HG02610 (cell line): ENCODE data around the gene CHDH.

Experiments
- ATAC-seq: cut with Tn5 transposase; IDR thresholded peaks from one replicate; pipeline ENCODE4 v1.9.1; 2021; ENCODE audit warnings: mild to moderate bottlenecking, moderate library complexity; ENCODE audit not compliant: unreplicated experiment

The CHDH gene

GRCh38 chr3:53846134-53846850 is at the start of gene CHDH, which contains the start of gene IL17RB:
Gene CHDH, minus strand, starts transcription at chr3:53846419. Its CDS starts 22,411 bp downstream, at chr3:53824008.
Gene IL17RB, plus strand, starts transcription at chr3:53846568. Its CDS starts 21 bp downstream, at chr3:53846589.
- no peak for ATAC-seq

- ATAC-seq, result no peak
Observed at GRCh38 chr3:53892286-53892637, 46.0 kb upstream of the CHDH start.

- peak; percentile 96 for ATAC-seq
Observed at GRCh38 chr3:53891497-53892285, 45.5 kb upstream of the CHDH start, which contains the start of gene SELENOK. Gene SELENOK, minus strand, starts transcription at chr3:53891859.

- ATAC-seq, result no peak
Observed at GRCh38 chr3:53890726-53891475, 44.7 kb upstream of the CHDH start.

- no peak for ATAC-seq
Observed at GRCh38 chr3:53888232-53888631, 42.0 kb upstream of the CHDH start.

- no peak for ATAC-seq
Observed at GRCh38 chr3:53887446-53887845, 41.2 kb upstream of the CHDH start.

- peak; percentile 55 for ATAC-seq
Observed at GRCh38 chr3:53885239-53885638, 39.0 kb upstream of the CHDH start.

- no peak for ATAC-seq
Observed at GRCh38 chr3:53884623-53885022, 38.4 kb upstream of the CHDH start.

- ATAC-seq, result no peak
Observed at GRCh38 chr3:53883008-53883407, 36.8 kb upstream of the CHDH start.

GRCh38 chr3:53881691-53882593 is 35.7 kb upstream of the CHDH start, which contains the start of gene ACTR8:
Gene ACTR8, minus strand, starts transcription at chr3:53882152. Its CDS starts 51 bp downstream, at chr3:53882101.
- peak; percentile 84 for ATAC-seq

- no peak for ATAC-seq
Observed at GRCh38 chr3:53880396-53881345, 34.5 kb upstream of the CHDH start.

GRCh38 chr3:53865732-53866499 is 19.7 kb upstream of the CHDH start:
- no peak for ATAC-seq

GRCh38 chr3:53863145-53863544 is 16.9 kb upstream of the CHDH start:
- ATAC-seq, result no peak

- ATAC-seq, result no peak
Observed at GRCh38 chr3:53862241-53862640, 16.0 kb upstream of the CHDH start.

- no peak for ATAC-seq
Observed at GRCh38 chr3:53860196-53860595, 14.0 kb upstream of the CHDH start.

GRCh38 chr3:53859178-53859577 is 13.0 kb upstream of the CHDH start:
- ATAC-seq, result no peak

- ATAC-seq, result no peak
Observed at GRCh38 chr3:53858096-53858741, 12.0 kb upstream of the CHDH start.

- ATAC-seq, result no peak
Observed at GRCh38 chr3:53856964-53857363, 10.7 kb upstream of the CHDH start.
